Keratinocyte (primary cell): Measurements from ENCODE around the gene ITPR1. TPM values are rescaled to one million over a fixed set of nuclear protein-coding genes. Genes with fewer than 3 reads are reported as not detected.

ENCODE experiments used
- DNase-seq: peaks from one replicate; pipeline ENCODE4 v3.0.0-alpha.2; 2011; ENCODE audit warnings: low read depth, missing footprints, low spot score
- FAIRE-seq: peaks from 2 replicates; lab custom pipeline; 2011; peaks lifted over from hg19 to GRCh38; lab: Jason Lieb, UNC
- H2AFZ ChIP-seq: 2 replicates; pipeline ENCODE4 v1.6.0; 2012; ENCODE audit warnings: low read length, control low read depth, inconsistent platforms; ENCODE audit not compliant: control insufficient read depth
- H3K27ac ChIP-seq: 2 replicates; pipeline ENCODE4 v1.5.1; 2011; ENCODE audit warnings: low read length; ENCODE audit not compliant: control insufficient read depth, insufficient read depth
- H3K27me3 ChIP-seq: 3 replicates; pipeline ENCODE4 v1.6.0; 2011; ENCODE audit warnings: low read length; ENCODE audit not compliant: control insufficient read depth, insufficient read depth; ENCODE audit errors: extremely low read depth
- H3K36me3 ChIP-seq, 2 experiments: 2 replicates in 1 of 2; 3 replicates in 1 of 2; pipeline ENCODE4 v1.5.1; 2011; ENCODE audit warnings: low read length in 2 of 2, mild to moderate bottlenecking in 1 of 2; ENCODE audit not compliant: control insufficient read depth in 2 of 2, insufficient read depth in 2 of 2; ENCODE audit errors: extremely low read depth in 1 of 2
- H3K4me1 ChIP-seq: 3 replicates; pipeline ENCODE4 v1.5.1; 2011; ENCODE audit warnings: low read length; ENCODE audit not compliant: control insufficient read depth, insufficient read depth; ENCODE audit errors: extremely low read depth
- H3K4me2 ChIP-seq: 3 replicates; pipeline ENCODE4 v1.6.0; 2011; ENCODE audit warnings: low read depth, low read length; ENCODE audit not compliant: control insufficient read depth, insufficient read depth; ENCODE audit errors: extremely low read depth
- H3K4me3 ChIP-seq, 3 experiments: fragments of 200-600 bp in 1 of 3; sonication (generic) in 1 of 3; 2 replicates in 2 of 3; 3 replicates in 1 of 3; pipeline ENCODE4 v1.5.1; 2011 to 2016; ENCODE audit warnings: low read length in 3 of 3, mild to moderate bottlenecking in 3 of 3, control low read depth in 2 of 3, inconsistent platforms in 1 of 3, low read depth in 1 of 3, mixed read lengths in 1 of 3, mixed run types in 1 of 3, moderate library complexity in 1 of 3; ENCODE audit not compliant: control insufficient read depth in 2 of 3, insufficient read depth in 2 of 3; ENCODE audit errors: extremely low read depth in 1 of 3
- H3K79me2 ChIP-seq: 2 replicates; pipeline ENCODE4 v1.6.0; 2012; ENCODE audit warnings: low read length; ENCODE audit not compliant: control insufficient read depth, insufficient read depth
- H3K9ac ChIP-seq: 3 replicates; pipeline ENCODE4 v1.6.0; 2011; ENCODE audit warnings: low read length; ENCODE audit not compliant: control insufficient read depth, insufficient read depth; ENCODE audit errors: extremely low read depth
- H3K9me1 ChIP-seq: 3 replicates; pipeline ENCODE4 v1.6.0; 2011; ENCODE audit warnings: low read length; ENCODE audit not compliant: control insufficient read depth, insufficient read depth; ENCODE audit errors: extremely low read depth
- H3K9me3 ChIP-seq: 2 replicates; pipeline ENCODE4 v1.5.1; 2012; ENCODE audit warnings: low read depth, low read length; ENCODE audit not compliant: control insufficient read depth
- H4K20me1 ChIP-seq: 3 replicates; pipeline ENCODE4 v1.6.0; 2011; ENCODE audit warnings: low read length; ENCODE audit not compliant: control insufficient read depth, insufficient read depth; ENCODE audit errors: extremely low read depth
- EZH2 ChIP-seq: IDR thresholded peaks from one replicate; pipeline ENCODE4 v1.6.1; 2012; ENCODE audit warnings: inconsistent platforms, mild to moderate bottlenecking, low read length, moderate library complexity
- dilution Hi-C: fragments of 300-500 bp; cut with MboI; formaldehyde crosslinking; loops from one replicate; pipeline ENCODE4 v1.7.0; 2020; ENCODE audit warnings: low sequenced_read_pairs; ENCODE audit not compliant: extremely low pct_ligation_motif_present
- polyA plus RNA-seq, 5 experiments: library from polyadenylated mRNA; depleted of rRNA in 3 of 5; stranded (reverse) in 3 of 5; stranded (forward) in 1 of 5; unstranded in 1 of 5; fragments of >200 nt; gene quantifications; 1 replicate in 1 of 5; 2 replicates in 3 of 5; 3 replicates in 1 of 5; pipeline versions ENCODE4 v1.2.1 to v1.2.3, GENCODE V29; 2011 to 2012; ENCODE audit warnings: missing spikeins in 2 of 5, low read depth in 1 of 5, low replicate concordance in 1 of 5
- TF ChIP-seq, protein P1 (sequence below), 3 experiments: IDR thresholded peaks in 1 of 3; conservative IDR thresholded peaks in 1 of 3; optimal IDR thresholded peaks in 1 of 3; 2 replicates in 2 of 3; 3 replicates in 1 of 3; pipeline versions ENCODE3 to v1.5.1; 2011; ENCODE audit warnings: low read length in 3 of 3, mild to moderate bottlenecking in 3 of 3, moderate library complexity in 2 of 3, control low read depth in 1 of 3, inconsistent platforms in 1 of 3; ENCODE audit not compliant: insufficient read depth in 2 of 3; ENCODE audit errors: extremely low read depth in 1 of 3

ITPR1 gene
- polyA plus RNA-seq, 1 donor (not counting 4 experiments of a cell fraction or from before 2014, with no cell fraction given): 3.5 TPM

GRCh38 chr3:4711680-4711992 lies 218.5 kb downstream of the ITPR1 start:
- Histone ChIP-seq H3K9ac (peak overlapping the region; percentile 72), H4K20me1 (no peaks in the 10 kb centered on the region), H3K9me3 (no peaks in the 10 kb centered on the region), H3K4me2 (peak overlapping the region; percentile 79), H3K79me2 (no peaks in the 10 kb centered on the region), H3K4me1 (peaks cover 14% of the 10 kb centered on the region), H3K4me3 (peak overlapping the region in 1 of 3 experiments; percentile 44), H3K27ac (peak overlapping the region; percentile 78), H3K36me3 (no peaks in the 10 kb centered on the region), H3K27me3 (no peaks in the 10 kb centered on the region), H2AFZ (no peak overlapping the region), H3K9me1 (no peaks in the 10 kb centered on the region)
- FAIRE-seq (no peak), DNase-seq (no peak)
- dilution Hi-C loops: loop anchor here (10.0 kb wide), 1 partner anchor 273 kb away; no protein-coding TSS in a partner anchor
- TF ChIP-seq, protein P1, sequence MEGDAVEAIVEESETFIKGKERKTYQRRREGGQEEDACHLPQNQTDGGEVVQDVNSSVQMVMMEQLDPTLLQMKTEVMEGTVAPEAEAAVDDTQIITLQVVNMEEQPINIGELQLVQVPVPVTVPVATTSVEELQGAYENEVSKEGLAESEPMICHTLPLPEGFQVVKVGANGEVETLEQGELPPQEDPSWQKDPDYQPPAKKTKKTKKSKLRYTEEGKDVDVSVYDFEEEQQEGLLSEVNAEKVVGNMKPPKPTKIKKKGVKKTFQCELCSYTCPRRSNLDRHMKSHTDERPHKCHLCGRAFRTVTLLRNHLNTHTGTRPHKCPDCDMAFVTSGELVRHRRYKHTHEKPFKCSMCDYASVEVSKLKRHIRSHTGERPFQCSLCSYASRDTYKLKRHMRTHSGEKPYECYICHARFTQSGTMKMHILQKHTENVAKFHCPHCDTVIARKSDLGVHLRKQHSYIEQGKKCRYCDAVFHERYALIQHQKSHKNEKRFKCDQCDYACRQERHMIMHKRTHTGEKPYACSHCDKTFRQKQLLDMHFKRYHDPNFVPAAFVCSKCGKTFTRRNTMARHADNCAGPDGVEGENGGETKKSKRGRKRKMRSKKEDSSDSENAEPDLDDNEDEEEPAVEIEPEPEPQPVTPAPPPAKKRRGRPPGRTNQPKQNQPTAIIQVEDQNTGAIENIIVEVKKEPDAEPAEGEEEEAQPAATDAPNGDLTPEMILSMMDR (optimal IDR thresholded peaks at IDR 0.05 in 1 of 3, IDR thresholded peaks at IDR 0.05 in 1 of 3, conservative IDR thresholded peaks at IDR 0.05 in 1 of 3; ENCODE audit: extremely low read depth in 1 of 3, insufficient read depth in 2 of 3, low read length in 3 of 3): no peak
- no peak for TF ChIP-seq EZH2

GRCh38 chr3:4712109-4712508 lies 219.0 kb downstream of the ITPR1 start:
- no peak overlapping the region for H2AFZ ChIP-seq
- no peaks in the 10 kb centered on the region for H3K36me3 ChIP-seq
- H3K4me1 ChIP-seq: peaks cover 14% of the 10 kb centered on the region
- H3K9ac ChIP-seq: peak overlapping the region; percentile 72
- peak overlapping the region; percentile 79 for H3K4me2 ChIP-seq
- no peaks in the 10 kb centered on the region for H3K9me1 ChIP-seq
- H3K4me3 ChIP-seq: peak overlapping the region in 2 of 3 experiments; percentile 9 to 44
- peak overlapping the region; percentile 78 for H3K27ac ChIP-seq
- H3K27me3 ChIP-seq: no peaks in the 10 kb centered on the region
- H4K20me1 ChIP-seq: no peaks in the 10 kb centered on the region
- no peaks in the 10 kb centered on the region for H3K9me3 ChIP-seq
- TF ChIP-seq, protein P1 (optimal IDR thresholded peaks at IDR 0.05 in 1 of 3, IDR thresholded peaks at IDR 0.05 in 1 of 3, conservative IDR thresholded peaks at IDR 0.05 in 1 of 3; ENCODE audit: extremely low read depth in 1 of 3, insufficient read depth in 2 of 3, low read length in 3 of 3): no peak
- TF ChIP-seq EZH2: no peak
- peak; percentile 88 for DNase-seq
- H3K79me2 ChIP-seq: no peaks in the 10 kb centered on the region
- dilution Hi-C loops: loop anchor here (10.0 kb wide), 1 partner anchor 273 kb away; no protein-coding TSS in a partner anchor
- peak; percentile 96 for FAIRE-seq
